ENCODE results near the gene EPB41L4A. TPM values are rescaled to one million over a fixed set of nuclear protein-coding genes. Genes with fewer than 3 reads are reported as not detected.

EPB41L4A gene
- total RNA-seq, 1 experiment from 2014 or later = 7.9 TPM

DNA sequence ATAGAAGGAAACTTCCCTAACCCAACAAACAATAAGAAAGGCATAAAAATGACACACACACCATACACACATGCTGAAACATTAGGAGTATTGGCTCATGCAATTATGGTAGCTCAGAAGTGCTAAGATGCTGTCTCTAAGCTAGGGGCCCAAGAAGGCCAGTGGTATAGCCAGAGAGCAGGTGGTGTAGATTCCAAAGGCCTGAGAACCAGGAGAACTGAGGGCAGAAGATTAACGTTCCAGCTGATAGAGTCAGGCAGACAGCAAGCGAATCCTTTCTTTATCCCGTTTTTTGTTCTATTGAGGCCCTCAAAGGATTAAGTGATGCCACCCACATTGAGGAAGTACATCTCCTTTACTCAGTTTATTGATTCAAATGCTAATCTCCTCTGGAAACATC, 262.9 kb downstream of the EPB41L4A start:
- DNase-seq (ENCODE audit: low read depth) = no peak

DNA sequence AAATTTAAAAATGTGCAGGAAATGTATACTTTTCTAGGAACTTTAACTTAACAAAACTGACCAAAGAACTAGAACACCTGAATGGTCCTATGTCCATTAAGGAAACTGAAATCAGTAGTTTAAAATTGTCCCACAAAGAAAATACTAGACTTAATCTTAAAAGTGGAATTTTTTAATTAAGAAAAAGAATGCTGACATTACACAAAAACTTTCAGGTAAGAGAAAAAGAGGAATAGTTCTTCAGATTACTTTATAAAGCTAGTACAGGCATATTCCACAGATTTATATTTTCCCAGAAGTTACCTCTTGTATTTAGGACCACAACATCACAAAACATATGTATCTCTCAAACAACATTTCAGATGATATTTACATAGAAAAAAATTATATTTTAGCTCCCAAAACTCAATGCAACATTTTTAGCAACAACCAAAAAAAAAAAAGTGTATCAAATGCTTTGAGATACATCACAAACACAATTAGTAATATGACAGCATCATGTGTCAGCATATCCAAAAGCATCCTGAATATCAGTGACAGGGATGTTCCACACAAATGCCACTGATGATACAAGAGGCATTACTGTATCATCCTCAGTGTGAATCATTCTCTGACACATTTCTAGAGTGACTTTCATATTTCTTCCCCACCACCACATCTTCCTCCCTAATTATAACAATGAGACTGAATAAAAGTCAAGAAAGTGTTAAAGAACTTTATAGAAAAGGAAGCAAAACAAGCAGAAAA, 264.0 kb downstream of the EPB41L4A start:
- peak; percentile 23 for DNase-seq (ENCODE audit: low read depth)

DNA sequence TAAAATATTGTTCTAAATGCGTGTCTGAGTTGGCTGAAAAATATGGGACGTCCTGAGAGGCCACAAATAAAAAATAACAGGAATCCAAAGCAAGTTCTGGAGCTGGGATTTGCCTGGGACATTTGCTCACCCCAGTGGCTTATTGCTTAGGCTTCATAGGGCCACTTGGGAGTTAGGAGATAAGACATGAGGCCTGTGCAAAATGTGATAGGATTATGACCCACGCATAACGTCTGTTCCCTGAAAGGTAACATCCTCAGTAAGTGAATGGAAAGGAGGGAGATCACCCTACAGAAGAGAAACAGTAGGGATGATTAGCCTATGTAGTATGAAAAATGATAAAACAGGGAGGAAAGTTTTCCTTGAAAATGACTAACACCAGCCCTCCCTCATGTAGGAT, 269.4 kb downstream of the EPB41L4A start:
- no peak for DNase-seq (ENCODE audit: low read depth)

DNA sequence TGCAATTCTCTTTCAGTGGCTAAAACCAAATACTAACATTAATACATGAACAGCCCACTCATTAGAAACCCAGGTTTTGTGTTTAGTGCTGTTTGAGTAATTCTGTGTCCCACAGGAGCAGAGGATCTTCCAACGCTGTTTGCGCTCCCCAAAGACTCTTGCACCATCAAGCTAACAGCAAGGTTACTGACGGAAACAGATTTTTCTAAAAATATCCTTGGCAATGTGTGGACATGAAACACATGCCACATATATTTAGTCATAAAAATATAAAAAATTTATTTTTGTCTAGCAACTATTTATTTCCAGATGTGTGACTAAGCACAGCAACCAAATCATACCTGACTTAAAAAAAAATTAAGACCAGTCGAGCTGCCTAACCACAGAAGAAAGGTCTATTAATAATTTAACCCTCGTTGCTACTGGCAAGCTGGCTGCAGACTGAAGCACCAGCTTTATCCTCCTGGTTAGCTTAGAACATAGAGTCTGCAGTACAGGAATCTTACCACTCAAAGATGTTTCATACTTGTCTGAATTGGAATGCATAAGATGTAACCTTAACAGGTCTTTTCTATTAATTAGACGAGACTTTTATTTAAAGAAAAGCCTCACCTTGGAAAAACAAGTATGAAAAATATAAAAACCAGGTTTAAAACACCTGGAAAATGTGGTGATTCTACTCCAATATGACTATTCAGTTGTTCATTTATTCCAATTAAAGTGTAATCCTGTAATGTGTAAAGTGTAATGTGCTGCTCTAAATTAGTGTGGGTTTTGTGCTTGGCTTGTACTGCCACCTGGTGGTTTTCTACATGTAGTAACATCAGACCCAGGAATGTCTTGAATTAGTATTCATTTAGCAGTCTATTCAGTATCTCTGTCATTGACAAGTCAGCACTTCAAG, 272.5 kb downstream of the EPB41L4A start:
- peak; percentile 78 for DNase-seq (ENCODE audit: low read depth)

DNA sequence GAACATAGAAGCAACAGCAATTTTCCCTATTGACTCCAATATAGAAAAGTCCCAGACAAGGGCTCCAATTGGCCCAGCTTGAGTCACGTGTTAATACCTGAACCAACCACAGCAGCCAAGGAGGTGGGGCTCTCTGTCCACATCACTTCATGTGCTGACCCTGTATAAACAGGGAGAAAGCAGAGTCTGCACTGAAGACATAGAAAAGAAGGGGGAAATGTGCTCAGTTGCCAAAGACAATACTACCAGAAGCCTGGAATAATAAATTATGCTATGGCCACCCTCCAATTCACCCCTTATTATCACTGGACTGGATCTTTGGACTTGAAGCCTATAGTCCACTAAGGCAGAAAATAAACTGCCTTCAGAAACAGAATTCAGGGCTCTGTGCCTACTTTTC, 275.4 kb downstream of the EPB41L4A start:
- peak; percentile 15 for DNase-seq (ENCODE audit: low read depth)

DNA sequence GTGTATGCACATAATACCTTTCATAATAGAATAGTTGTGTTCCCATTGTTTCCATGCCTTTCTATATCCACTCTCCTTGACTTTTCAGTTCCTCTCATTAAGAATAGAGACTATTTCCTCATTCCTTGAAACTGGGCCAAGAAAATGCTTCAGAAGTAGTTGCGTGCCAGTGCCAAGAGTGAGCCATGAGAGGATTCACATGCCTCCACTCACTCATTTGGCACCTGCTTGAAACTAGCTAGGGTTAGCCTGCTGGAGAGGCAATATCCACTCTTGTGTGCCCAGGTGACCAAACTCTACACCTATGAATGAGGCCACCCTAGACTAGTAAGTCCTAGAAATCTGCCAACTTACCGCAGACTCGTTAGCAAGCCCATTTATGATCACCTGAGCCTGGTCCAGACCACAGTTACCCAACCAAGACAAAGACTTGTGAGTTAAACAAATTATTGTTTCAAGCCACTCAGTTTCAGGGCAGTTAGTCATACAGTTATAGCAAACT, 276.3 kb downstream of the EPB41L4A start:
- peak; percentile 77 for DNase-seq (ENCODE audit: low read depth)

DNA sequence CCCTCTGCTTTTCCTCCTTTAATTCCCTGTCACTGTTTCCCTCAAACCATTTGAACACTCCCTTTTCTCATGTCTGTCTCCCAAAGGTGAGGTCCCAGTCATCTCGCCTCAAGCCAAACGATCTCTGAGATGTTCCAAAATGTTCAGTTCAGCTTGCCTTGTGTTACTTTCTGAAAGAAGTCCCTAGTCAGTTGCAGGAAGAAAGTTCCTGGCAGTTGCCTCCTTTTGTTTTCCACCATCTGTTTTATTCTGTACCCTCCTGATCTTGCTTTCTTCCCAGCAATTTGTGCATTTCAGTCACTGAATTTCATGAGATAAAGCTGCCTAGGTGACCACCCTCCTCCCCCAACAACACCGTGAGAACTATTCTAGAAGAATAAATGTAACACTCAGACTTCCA, 277.5 kb downstream of the EPB41L4A start:
- no peak for DNase-seq (ENCODE audit: low read depth)

DNA sequence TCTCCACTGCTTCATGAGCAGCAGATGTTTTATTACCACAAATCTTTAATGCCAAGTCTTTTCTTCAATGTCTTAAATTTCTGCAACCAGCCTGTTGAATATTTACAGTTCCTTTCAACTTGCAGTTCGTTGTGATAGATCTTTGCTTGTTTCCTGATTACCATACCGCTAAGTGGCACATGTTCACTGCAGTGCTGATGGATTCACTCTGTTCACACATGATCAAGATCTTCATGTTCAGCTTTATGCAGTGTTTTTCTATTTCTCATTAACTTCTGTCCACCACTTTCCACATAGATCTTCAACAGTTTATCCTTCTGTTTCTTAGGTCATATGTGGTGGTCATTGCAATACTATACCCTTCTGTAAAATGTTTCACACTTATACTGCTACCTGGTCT, 280.6 kb downstream of the EPB41L4A start:
- no peak for DNase-seq (ENCODE audit: low read depth)

DNA sequence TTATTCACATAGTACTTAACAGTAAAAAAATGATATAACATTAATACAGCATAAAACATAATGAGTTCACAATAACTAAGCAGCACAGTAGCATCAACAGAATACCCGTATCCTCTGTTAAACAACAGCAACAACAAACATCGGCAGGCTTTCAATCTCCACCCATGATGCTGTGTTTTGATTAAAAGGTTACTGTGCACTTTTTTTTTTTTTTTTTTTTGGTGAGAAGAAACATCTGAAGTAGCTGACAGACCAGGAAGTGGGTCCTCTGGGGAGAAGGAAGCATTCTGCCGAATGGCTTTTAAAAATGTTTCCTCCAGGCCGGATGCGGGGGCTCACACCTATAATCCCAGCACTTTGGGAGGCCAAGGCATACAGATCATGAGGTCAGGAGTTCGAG, 282.3 kb downstream of the EPB41L4A start:
- DNase-seq (ENCODE audit: low read depth) = no peak

DNA sequence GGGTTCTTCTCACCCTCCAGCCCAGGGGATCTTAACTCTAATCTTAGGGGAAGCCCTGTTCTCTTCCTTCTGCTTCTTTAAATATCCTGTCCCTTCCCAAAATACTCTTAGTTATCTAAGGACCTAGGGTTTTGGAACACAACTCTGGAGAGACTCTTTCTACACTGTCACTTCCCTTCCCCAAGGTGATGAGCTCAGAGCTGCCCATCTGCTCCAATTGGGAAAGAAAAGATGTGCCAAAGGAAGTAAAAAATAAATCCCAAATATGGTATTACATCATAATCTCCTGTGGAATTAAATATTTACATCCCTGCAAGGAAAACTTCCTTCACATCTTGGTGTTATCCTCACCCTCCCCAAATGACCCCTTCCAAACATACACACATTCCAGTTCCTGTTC, 291.2 kb downstream of the EPB41L4A start:
- no peak for DNase-seq (ENCODE audit: low read depth)

DNA sequence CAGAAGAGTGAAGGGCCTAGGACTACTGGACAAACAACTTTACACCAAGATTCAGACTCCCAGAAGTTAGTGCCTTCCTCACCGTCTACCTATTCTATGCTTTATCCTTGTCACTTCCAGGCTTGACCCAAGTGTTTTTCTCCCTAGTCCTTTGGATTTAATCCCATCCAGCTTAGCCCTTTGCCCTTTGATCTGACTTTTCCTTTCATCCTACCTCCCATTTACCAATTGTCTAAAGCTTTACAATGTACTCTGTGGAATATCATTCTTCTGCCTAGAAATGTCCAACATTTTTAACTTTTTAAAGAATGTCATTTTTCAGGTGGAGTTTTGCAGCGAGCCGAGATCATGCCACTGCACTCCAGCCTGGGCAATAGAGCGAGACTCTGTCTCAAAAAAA, 292.1 kb downstream of the EPB41L4A start:
- DNase-seq (ENCODE audit: low read depth) = no peak

DNA sequence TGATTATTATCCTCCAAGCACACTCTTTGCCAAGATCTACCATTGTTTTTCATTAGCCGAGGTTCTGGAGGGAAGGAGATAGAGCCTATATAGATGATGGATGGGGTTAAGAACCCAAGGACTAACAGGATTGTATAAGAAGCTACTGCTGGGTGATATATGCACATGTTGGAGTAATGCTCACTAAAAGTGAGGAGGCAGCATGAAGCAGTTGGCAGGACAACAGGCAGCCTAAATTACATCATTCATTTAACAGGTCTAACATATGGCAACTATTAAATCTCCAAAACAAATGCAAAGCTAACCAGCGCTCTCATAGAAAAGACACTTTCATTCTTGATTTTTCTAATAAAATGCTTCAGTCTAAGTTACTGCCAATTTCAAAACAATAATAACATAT, 293.2 kb downstream of the EPB41L4A start:
- DNase-seq (ENCODE audit: low read depth) = no peak

DNA sequence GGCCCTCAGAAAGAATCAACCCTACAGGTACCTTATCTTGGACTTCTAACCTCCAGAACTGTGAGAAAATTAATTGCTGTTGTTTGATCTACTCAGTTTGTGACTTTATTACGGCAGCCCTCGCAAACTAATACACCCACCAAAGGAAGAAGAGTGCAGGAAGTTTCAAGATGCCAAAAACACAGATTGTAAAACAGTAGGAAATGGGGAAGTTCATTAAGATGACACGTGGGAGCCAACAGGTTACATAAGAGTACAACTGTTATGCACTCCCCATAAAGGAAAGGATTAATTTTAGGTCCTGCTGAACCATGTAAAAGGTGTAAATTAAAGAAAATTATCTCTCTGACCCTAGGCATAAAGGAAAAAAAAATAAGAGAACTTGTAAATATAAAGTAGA, 294.3 kb downstream of the EPB41L4A start:
- no peak for DNase-seq (ENCODE audit: low read depth)

DNA sequence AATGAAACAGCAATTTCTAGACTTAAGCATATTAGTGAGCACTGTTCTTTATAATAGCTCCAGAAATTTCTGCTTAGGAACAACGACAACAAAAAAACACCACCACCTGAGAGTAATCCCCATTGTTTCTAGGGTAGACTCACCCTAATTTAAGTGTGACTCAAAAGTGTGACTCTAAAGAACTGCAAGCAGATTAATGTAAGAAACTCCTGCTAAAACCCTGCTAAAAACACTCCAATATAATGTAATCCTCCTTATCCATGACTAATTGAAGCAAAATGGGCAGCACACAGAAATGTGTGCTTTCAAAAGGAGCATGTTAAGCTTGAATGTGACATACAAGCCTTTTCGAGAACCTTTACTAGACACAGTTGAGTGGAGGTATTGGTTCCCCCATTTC, 296.0 kb downstream of the EPB41L4A start:
- no peak for DNase-seq (ENCODE audit: low read depth)

DNA sequence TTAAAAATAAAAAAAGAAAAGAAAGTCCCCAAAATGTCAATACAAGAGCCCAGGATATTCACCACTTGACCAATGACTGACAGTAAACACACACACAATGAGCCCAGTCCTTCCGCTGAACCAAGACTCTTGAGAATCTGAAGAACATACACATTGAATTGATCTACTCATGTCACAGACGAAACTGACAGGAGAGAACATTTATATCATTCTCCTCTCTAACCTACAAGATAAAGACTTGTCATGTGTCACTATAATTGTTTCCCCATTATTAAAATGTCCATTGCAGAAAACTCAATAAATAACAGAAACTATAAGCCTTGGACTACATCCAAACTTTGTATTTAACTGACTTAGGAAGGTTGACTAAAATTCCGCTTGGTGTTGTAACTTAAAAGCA, 296.7 kb downstream of the EPB41L4A start:
- no peak for DNase-seq (ENCODE audit: low read depth)

DNA sequence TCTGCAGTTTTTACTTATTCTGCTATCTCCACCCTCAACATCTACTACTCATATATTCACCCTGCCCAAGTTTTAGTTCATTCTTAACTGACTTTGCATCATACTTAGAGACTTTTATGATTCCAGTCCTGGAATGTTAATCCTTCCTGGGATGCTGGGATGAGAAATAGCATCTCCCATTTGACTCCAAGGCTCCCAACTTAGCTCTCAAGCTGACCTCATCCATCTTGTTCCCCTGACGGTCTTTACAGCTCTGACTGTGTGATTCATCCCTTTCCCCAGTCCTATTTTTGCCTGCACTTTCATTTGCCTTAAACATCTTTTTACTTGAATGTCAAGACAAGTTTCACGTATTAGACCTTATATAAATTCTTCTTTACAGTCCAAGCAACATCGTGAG, 297.8 kb downstream of the EPB41L4A start:
- no peak for DNase-seq (ENCODE audit: low read depth)

DNA sequence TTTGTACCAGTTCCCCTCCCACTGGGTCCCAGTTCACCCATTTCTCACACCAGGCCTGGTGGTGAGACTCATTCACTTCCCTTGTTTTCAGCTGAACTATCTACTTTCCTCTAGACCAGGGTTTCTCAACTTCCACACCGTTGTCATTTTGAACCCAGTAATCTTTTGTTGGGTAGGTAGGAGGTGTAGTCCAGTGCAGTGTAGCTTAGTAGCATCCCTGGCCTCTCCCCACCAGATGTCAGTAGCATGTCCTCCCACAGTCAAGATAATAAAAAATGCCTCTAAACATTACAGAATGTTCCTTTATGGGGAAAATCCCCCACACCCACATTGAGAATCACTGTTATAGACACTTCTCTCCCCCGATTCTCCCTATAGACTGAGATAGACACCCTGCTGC, 299.1 kb downstream of the EPB41L4A start:
- no peak for DNase-seq (ENCODE audit: low read depth)

DNA sequence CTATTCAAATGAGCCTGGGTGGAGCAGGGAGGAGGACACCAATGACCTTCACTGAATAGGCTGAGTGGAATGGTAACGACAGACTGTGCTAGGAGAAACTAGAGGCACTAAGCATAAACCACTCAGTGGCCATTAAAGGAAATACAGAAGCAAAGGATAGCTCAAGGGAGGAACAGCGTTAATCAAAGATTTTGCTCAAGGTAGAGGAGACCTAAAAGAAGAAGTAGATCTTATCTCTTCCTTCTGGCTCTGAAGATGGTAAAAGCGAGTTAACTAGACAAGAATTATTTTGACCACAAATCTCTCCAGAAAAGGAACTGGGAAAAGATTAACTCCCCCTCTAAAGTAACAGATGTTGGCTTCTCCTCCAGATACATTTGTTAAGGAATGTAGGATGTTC, 299.6 kb downstream of the EPB41L4A start:
- DNase-seq (ENCODE audit: low read depth) = no peak

DNA sequence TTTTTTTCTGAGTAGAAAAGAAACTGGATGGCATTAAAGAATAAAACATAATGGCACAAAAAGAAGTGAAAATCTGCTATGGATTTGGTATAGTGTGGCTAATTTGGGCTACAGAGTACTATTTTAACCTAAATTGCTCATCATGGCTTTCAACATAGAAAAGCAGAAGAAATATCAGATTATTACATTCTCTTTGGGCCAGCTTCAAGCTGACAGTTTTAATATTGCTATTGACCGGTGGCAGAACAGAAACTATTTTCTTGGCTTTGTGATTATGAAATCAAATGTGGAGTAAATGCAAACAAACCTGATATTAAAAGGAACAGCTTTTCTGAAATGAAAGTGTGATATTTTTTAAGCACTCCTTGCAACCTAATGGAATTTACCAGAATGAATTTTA, 301.5 kb downstream of the EPB41L4A start:
- no peak for DNase-seq (ENCODE audit: low read depth)

DNA sequence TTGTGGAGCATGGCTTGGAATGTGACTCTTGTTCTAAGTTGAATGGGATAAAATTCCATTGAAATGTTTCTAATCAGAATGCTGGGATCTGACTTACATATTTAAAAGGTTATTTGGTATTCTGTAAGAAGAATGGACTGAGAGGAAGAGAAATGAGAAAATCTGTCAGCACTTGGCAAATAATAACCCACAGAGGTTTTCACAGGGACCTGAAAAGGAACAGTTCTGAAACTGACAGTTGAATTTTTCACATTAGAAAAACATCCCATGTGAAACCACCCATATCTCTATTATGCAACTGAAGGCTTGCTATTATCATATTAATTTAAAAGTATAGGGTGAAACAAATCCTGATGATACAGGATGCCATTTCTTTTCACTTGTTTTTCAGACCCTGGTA, 302.7 kb downstream of the EPB41L4A start:
- DNase-seq (ENCODE audit: low read depth) = no peak

DNA sequence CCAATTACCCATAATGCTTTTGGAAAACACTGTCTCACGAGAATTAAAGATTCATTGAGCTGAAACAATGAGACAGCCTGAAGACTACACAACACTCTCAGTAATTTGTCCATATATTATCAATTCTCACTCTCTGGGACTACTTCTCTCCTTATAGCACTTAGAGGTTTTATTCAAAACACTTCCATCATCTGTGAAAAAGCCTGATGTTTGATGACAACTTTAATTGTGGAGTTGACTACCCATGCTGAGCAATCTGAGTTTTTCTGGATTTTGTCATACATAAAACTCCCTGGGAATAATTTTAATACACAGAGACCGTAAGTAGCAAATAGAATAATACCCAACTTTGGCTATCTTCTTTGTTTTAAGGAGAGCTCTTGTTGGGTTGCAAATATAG, 305.5 kb downstream of the EPB41L4A start:
- no peak for DNase-seq (ENCODE audit: low read depth)

Data from Daoy (cell line).